Esophagus squamous epithelium (tissue), 4 donors: Measurements from ENCODE around the gene EHMT1.

Experiments used
- CTCF ChIP-seq, 6 experiments: fragments of 450-650 bp in 4 of 6; fragments of 200-600 bp in 2 of 6; sonication (generic) in 2 of 6; IDR thresholded peaks; one replicate each; pipeline ENCODE4 v1.5.1; 2016 to 2019; ENCODE audit warnings: antibody characterized with exemption in 6 of 6, mild to moderate bottlenecking in 4 of 6, moderate library complexity in 4 of 6
- POLR2A ChIP-seq, 4 donors: fragments of 450-650 bp; IDR thresholded peaks; one replicate each; pipeline ENCODE4 v1.6.1; 2017; ENCODE audit warnings: antibody characterized with exemption in 4 of 4, mild to moderate bottlenecking in 4 of 4, moderate library complexity in 3 of 4

- no peak for TF ChIP-seq CTCF (IDR thresholded peaks at IDR 0.05)
- no peak for TF ChIP-seq POLR2A (IDR thresholded peaks at IDR 0.05)
Observed at GRCh38 chr9:137807721-137808703, 189.2 kb downstream of the EHMT1 start.
